RPMI8226 (cell line): ENCODE data around the gene SCUBE1.
A peak's percentile ranks its signal among the peaks of the same experiment; 100 is the strongest.
"Not testable (repeated sequence)": the region's sequence is repeated elsewhere in the genome, so short reads cannot be mapped to it uniquely, and the experiment has no call there.

ENCODE experiments used
- DNase-seq: peaks from one replicate; pipeline ENCODE4 v3.0.0-alpha.2; 2015

Gene SCUBE1

GRCh38 chr22:43355688-43356087 is 12.5 kb upstream of the SCUBE1 start:
- DNase-seq, result not testable (repeated sequence)

- no peak for DNase-seq
These were observed 8.8 kb upstream of the SCUBE1 start for GRCh38 chr22:43351966-43352345.

- DNase-seq, result no peak
These were observed 6.5 kb upstream of the SCUBE1 start for GRCh38 chr22:43349636-43350035.

GRCh38 chr22:43346521-43346929 is 3.4 kb upstream of the SCUBE1 start:
- peak; percentile 72 for DNase-seq

- DNase-seq, result no peak
These were observed 2.7 kb upstream of the SCUBE1 start for GRCh38 chr22:43345761-43346301.

GRCh38 chr22:43345356-43345755 is 2.2 kb upstream of the SCUBE1 start:
- DNase-seq, result no peak

GRCh38 chr22:43344520-43344787 is 1.3 kb upstream of the SCUBE1 start:
- no peak for DNase-seq

- no peak for DNase-seq
These were observed 723 bp upstream of the SCUBE1 start for GRCh38 chr22:43343670-43344519.

- DNase-seq, result no peak
These were observed 568 bp downstream of the SCUBE1 start for GRCh38 chr22:43342347-43343261.

GRCh38 chr22:43341565-43341964 is 1.6 kb downstream of the SCUBE1 start:
- no peak for DNase-seq

GRCh38 chr22:43338766-43339345 is 4.3 kb downstream of the SCUBE1 start:
- no peak for DNase-seq

GRCh38 chr22:43337946-43338345 is 5.2 kb downstream of the SCUBE1 start:
- no peak for DNase-seq

- no peak for DNase-seq
These were observed 5.8 kb downstream of the SCUBE1 start for GRCh38 chr22:43337385-43337784.

- DNase-seq, result no peak
These were observed 8.8 kb downstream of the SCUBE1 start for GRCh38 chr22:43334378-43334777.

- DNase-seq, result no peak
These were observed 9.2 kb downstream of the SCUBE1 start for GRCh38 chr22:43333978-43334377.

- DNase-seq, result no peak
These were observed 10.0 kb downstream of the SCUBE1 start for GRCh38 chr22:43333156-43333555.

GRCh38 chr22:43331698-43332097 is 11.5 kb downstream of the SCUBE1 start:
- DNase-seq, result no peak

GRCh38 chr22:43331069-43331451 is 12.1 kb downstream of the SCUBE1 start:
- DNase-seq, result no peak

GRCh38 chr22:43330178-43331068 is 12.7 kb downstream of the SCUBE1 start:
- no peak for DNase-seq

GRCh38 chr22:43329061-43329460 is 14.1 kb downstream of the SCUBE1 start:
- no peak for DNase-seq

- DNase-seq, result no peak
These were observed 16.1 kb downstream of the SCUBE1 start for GRCh38 chr22:43327157-43327438.

GRCh38 chr22:43326331-43327156 is 16.6 kb downstream of the SCUBE1 start:
- no peak for DNase-seq
